ENCODE data around the gene SLC23A2. TPM values are rescaled to one million over a fixed set of nuclear protein-coding genes. Genes with fewer than 3 reads are reported as not detected.

The SLC23A2 gene
- total RNA-seq, 1 experiment from 2014 or later, result 22.3 TPM

DNA sequence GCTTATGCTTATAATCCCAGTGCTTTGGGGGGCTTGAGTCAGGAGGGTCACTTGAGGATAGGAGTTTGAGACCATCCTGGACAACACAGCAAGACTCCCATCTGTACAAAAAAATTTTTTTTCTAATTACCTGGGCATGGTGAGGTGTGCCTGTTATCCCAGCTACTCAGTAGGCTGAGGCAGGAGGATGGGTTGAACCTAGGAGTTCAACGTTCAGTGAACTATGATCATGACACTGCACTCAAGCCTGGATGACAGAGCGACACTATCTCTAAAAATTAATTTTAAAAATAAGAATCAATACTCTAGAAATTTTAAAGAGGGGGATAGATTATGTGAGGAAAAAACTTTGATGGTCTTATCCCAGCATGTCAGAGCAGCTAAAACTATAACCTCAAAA, 44.1 kb downstream of the SLC23A2 start:
- POLR2A ChIA-PET (ENCODE audit: unreplicated experiment), result no interaction called here
- intact Hi-C loops (cut with micrococcal nuclease; ENCODE audit: unreplicated experiment), result loop anchor here (2.0 kb wide), 2 partner anchors 236 to 350 kb away; no protein-coding TSS in a partner anchor

DNA sequence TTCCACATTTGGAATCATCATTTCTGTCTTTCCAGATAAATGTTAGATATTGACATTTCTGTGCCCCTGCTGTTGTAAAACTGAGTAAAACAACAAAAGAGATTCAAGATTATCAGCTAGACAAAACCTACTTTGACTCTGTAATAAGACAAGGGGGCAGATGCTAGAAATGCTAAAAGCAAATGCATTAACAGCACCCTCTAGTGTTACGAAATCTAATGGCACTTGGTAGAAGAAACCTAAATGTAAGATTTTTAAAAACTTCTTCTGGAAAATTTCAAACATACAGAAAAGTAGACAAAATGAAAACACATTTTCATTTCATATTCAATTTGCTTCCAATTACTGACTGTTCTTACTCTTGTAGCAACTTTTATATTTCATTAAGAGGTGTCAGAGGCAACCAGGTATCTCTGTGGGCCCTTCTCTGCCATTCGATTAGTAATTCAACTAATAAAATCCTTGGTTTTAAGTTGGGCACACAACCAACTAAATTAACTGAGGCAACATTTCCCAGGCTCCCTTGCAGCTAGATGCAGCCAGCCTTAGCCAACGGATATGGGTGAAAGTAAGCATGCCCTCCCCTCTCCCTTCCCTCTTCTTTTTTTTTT, 45.0 kb downstream of the SLC23A2 start:
- 0 out of 2 replicates have a peak, but pooled peaks cover 6% of the 10 kb centered on the region for H3K36me3 ChIP-seq (ENCODE audit: low read depth)
- no peaks in the 10 kb centered on the region for H3K9me2 ChIP-seq (ENCODE audit: insufficient read depth)
- peaks cover 19% of the 10 kb centered on the region; the same call in 1 of the 2 replicates for H3F3A ChIP-seq (ENCODE audit: insufficient read depth, low read depth)
- H4K20me1 ChIP-seq (ENCODE audit: insufficient read depth), result no peaks in the 10 kb centered on the region; the same call in 1 of the 2 replicates
- TF ChIP-seq, protein P1, sequence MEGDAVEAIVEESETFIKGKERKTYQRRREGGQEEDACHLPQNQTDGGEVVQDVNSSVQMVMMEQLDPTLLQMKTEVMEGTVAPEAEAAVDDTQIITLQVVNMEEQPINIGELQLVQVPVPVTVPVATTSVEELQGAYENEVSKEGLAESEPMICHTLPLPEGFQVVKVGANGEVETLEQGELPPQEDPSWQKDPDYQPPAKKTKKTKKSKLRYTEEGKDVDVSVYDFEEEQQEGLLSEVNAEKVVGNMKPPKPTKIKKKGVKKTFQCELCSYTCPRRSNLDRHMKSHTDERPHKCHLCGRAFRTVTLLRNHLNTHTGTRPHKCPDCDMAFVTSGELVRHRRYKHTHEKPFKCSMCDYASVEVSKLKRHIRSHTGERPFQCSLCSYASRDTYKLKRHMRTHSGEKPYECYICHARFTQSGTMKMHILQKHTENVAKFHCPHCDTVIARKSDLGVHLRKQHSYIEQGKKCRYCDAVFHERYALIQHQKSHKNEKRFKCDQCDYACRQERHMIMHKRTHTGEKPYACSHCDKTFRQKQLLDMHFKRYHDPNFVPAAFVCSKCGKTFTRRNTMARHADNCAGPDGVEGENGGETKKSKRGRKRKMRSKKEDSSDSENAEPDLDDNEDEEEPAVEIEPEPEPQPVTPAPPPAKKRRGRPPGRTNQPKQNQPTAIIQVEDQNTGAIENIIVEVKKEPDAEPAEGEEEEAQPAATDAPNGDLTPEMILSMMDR (conservative IDR thresholded peaks at IDR 0.05), result peak; percentile 88
- no peak for TF ChIP-seq EZH2 (IDR thresholded peaks at IDR 0.05; ENCODE audit: low read depth)
- no peaks in the 10 kb centered on the region; the same call in 1 of the 2 replicates for H3K79me2 ChIP-seq (ENCODE audit: low read depth)
- ChIA-PET CTCF (interaction anchor here (0.5 to 1.6 kb wide), 8 partner anchors 8 to 194 kb away, joined by 3 to 19 read pairs (median 11); no protein-coding TSS in a partner anchor), POLR2A (ENCODE audit: unreplicated experiment) (no interaction called here)
- BruUV-seq (replicated peaks), result no TSS peak
- no peak overlapping the region for H3K27ac ChIP-seq
- no peaks in the 10 kb centered on the region for H3K27me3 ChIP-seq (ENCODE audit: insufficient read depth, low read depth)
- no peaks in the 10 kb centered on the region for H3K9me3 ChIP-seq (ENCODE audit: insufficient read depth, low read depth)
- intact Hi-C loops (cut with micrococcal nuclease; ENCODE audit: unreplicated experiment), result loop anchor here (1.0 to 2.0 kb wide), 3 partner anchors 144 to 350 kb away; no protein-coding TSS in a partner anchor
- no peak overlapping the region for H3K4me2 ChIP-seq
- peaks cover 9% of the 10 kb centered on the region for H3K4me1 ChIP-seq (replicated peaks; ENCODE audit: insufficient read depth)
- no peak overlapping the region for H2AFZ ChIP-seq
- no peak overlapping the region for H3K4me3 ChIP-seq
- peak in 1 of 2 experiments; percentile 45 for DNase-seq

More for the DNA sequence above, 44.1 kb downstream of the SLC23A2 start:
- Histone ChIP-seq H2AFZ (no peak overlapping the region), H3K36me3 (ENCODE audit: low read depth) (0 out of 2 replicates have a peak, but pooled peaks cover 5% of the 10 kb centered on the region), H3K4me1 (replicated peaks; ENCODE audit: insufficient read depth) (0 out of 2 replicates have a peak, but pooled peaks cover 1% of the 10 kb centered on the region), H3K4me2 (no peak overlapping the region), H3K9me3 (ENCODE audit: insufficient read depth, low read depth) (no peaks in the 10 kb centered on the region), H3K79me2 (ENCODE audit: low read depth) (peaks cover under 1% of the 10 kb centered on the region), H3K9me2 (ENCODE audit: insufficient read depth) (no peaks in the 10 kb centered on the region), H4K20me1 (ENCODE audit: insufficient read depth) (no peaks in the 10 kb centered on the region; the same call in 1 of the 2 replicates), H3K27me3 (ENCODE audit: insufficient read depth, low read depth) (no peaks in the 10 kb centered on the region), H3K27ac (no peak overlapping the region), H3F3A (ENCODE audit: insufficient read depth, low read depth) (peaks cover 11% of the 10 kb centered on the region; the same call in 1 of the 2 replicates), H3K4me3 (no peak overlapping the region)
- CTCF ChIA-PET, result interaction anchor here (0.6 to 0.7 kb wide), 4 partner anchors 9 to 191 kb away, joined by 9 to 19 read pairs (median 14); no protein-coding TSS in a partner anchor
- BruUV-seq (replicated peaks), result no TSS peak
- no peak for TF ChIP-seq EZH2 (IDR thresholded peaks at IDR 0.05; ENCODE audit: low read depth)
- TF ChIP-seq, protein P1 (conservative IDR thresholded peaks at IDR 0.05), result no peak
- no peak for DNase-seq

DNA sequence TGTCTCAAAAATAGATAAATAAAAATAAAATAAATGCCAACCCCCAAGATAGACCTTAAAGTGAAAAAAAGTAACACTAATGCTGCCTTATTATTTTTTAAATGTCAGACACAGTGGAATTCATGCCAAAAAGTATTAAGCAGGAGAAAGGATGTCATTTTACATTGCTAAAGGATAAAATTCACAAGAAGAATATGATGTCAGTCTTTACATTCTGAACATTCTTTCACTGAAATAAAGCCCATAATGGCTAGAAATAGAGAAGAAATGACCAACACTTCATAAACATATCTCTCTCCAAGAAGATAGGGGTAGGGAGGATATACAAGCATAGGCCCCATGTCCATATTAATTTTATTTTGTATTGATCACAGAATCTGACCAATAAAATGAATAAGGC, 47.4 kb downstream of the SLC23A2 start:
- Histone ChIP-seq H3K4me3 (no peak overlapping the region), H3K27ac (no peak overlapping the region), H3F3A (ENCODE audit: insufficient read depth, low read depth) (peaks cover 26% of the 10 kb centered on the region; the same call in 1 of the 2 replicates), H2AFZ (no peak overlapping the region), H3K9me3 (ENCODE audit: insufficient read depth, low read depth) (no peaks in the 10 kb centered on the region), H3K9me2 (ENCODE audit: insufficient read depth) (no peaks in the 10 kb centered on the region), H3K27me3 (ENCODE audit: insufficient read depth, low read depth) (no peaks in the 10 kb centered on the region), H3K4me1 (replicated peaks; ENCODE audit: insufficient read depth) (peaks cover 16% of the 10 kb centered on the region), H3K79me2 (ENCODE audit: low read depth) (peaks cover 9% of the 10 kb centered on the region), H3K36me3 (ENCODE audit: low read depth) (0 out of 2 replicates have a peak, but pooled peaks cover 6% of the 10 kb centered on the region), H3K4me2 (no peak overlapping the region), H4K20me1 (ENCODE audit: insufficient read depth) (no peaks in the 10 kb centered on the region)
- DNase-seq, result no peak
- ChIA-PET POLR2A (ENCODE audit: unreplicated experiment) (no interaction called here), CTCF (interaction anchor here (0.6 kb wide), 1 partner anchor 333 kb away, joined by 3 read pairs; no protein-coding TSS in a partner anchor)
- BruUV-seq (replicated peaks), result no TSS peak
- TF ChIP-seq, protein P1 (conservative IDR thresholded peaks at IDR 0.05), result no peak
- no peak for TF ChIP-seq EZH2 (IDR thresholded peaks at IDR 0.05; ENCODE audit: low read depth)
- intact Hi-C loops (cut with micrococcal nuclease; ENCODE audit: unreplicated experiment), result no loop called here

Measured in PC-9 (cell line).